Neural progenitor cell (in vitro differentiated cells): ENCODE data around the gene PLGRKT.

Experiments
- CTCF ChIP-seq: fragments of 200-600 bp; sonication (generic); IDR thresholded peaks from 2 replicates; pipeline ENCODE4 v1.5.1; 2017; ENCODE audit warnings: antibody characterized with exemption, mild to moderate bottlenecking
- EZH2 ChIP-seq: fragments of 200-600 bp; sonication (generic); IDR thresholded peaks from 2 replicates; pipeline ENCODE4 v1.6.1; 2017; ENCODE audit warnings: antibody characterized with exemption, mild to moderate bottlenecking, moderate library complexity

GRCh38 chr9:5438301-5439162 is 807 bp upstream of the PLGRKT start:
- TF ChIP-seq CTCF (no peak), EZH2 (no peak)
